HL-60 (cell line): ENCODE measurements around the gene MTMR3.

Experiments
- CTCF ChIP-seq: IDR thresholded peaks from one replicate; pipeline ENCODE4 v1.5.1; 2011; ENCODE audit warnings: low read length, control low read depth, inconsistent platforms; ENCODE audit not compliant: insufficient read depth
- GABPA ChIP-seq: IDR thresholded peaks from 2 replicates; pipeline ENCODE4 v1.6.1; 2012; ENCODE audit warnings: low read depth
- POLR2AphosphoS5 ChIP-seq: IDR thresholded peaks from 2 replicates; pipeline ENCODE4 v1.6.1; 2012; ENCODE audit warnings: low read depth
- REST ChIP-seq: IDR thresholded peaks from 2 replicates; pipeline ENCODE4 v1.6.1; 2012; ENCODE audit warnings: low read depth; ENCODE audit not compliant: insufficient replicate concordance
- SPI1 ChIP-seq: IDR thresholded peaks from 2 replicates; pipeline ENCODE4 v1.6.1; 2012; ENCODE audit warnings: low read depth, mild to moderate bottlenecking, borderline replicate concordance

GRCh38 chr22:29988719-29989118 is 105.7 kb downstream of the MTMR3 start:
- no peak for TF ChIP-seq CTCF
- TF ChIP-seq POLR2AphosphoS5 = no peak
- no peak for TF ChIP-seq GABPA
- TF ChIP-seq REST = no peak
- TF ChIP-seq SPI1 = no peak
